Heart left ventricle (tissue), 13 donors: ENCODE results near the gene RITA1.

Experiments used
- POLR2A ChIP-seq, 2 donors: fragments of 450-650 bp; IDR thresholded peaks; one replicate each; pipeline ENCODE4 v1.6.1; 2017; ENCODE audit warnings: antibody characterized with exemption in 2 of 2, mild to moderate bottlenecking in 2 of 2, moderate library complexity in 2 of 2
- TF ChIP-seq, protein P1 (sequence below), 12 donors: fragments of 200-600 bp; sonication (generic) in 4 of 12; IDR thresholded peaks; one replicate each; pipeline versions ENCODE4 v1.5.0 to v1.8.0; 2018 to 2022; ENCODE audit warnings: antibody characterized with exemption in 12 of 12, mild to moderate bottlenecking in 5 of 12
- donor health status: ischemic (EF 13 %, LVEDD 7.1; RV severe dilation, severe dysfunction).
- donor health status: DM: no; HTN: yes; CAD: no.
- donor health status: DM: no; HTN: no; CAD: no.
- donor health status: ischemic (EF 25% LVEDD 6.9; RV normal size, moderate dysfunction).
- donor health status: ischemic (EF 25% LVEDD 5.7; RV mildly dilated, moderate dysfunction).
- donor health status: ischemic (EF 35%, LVEDD 5.7; RV mildly dilated, moderate dysfunction).
- donor health status: nonischemic (EF 11% LVEDD 7.7; RV severe dilation, severe dysfunction).
- donor health status: DM: yes; HTN: yes; CAD: no.
- donor health status: PGD.
- donor health status: ischemic (EF 29% LVEDD 5.4; RV normal size, mild dysfunction).
- donor health status: nonischemic (EF 23%, LVEDD 6.1; RV moderate dilation, normal function).

DNA sequence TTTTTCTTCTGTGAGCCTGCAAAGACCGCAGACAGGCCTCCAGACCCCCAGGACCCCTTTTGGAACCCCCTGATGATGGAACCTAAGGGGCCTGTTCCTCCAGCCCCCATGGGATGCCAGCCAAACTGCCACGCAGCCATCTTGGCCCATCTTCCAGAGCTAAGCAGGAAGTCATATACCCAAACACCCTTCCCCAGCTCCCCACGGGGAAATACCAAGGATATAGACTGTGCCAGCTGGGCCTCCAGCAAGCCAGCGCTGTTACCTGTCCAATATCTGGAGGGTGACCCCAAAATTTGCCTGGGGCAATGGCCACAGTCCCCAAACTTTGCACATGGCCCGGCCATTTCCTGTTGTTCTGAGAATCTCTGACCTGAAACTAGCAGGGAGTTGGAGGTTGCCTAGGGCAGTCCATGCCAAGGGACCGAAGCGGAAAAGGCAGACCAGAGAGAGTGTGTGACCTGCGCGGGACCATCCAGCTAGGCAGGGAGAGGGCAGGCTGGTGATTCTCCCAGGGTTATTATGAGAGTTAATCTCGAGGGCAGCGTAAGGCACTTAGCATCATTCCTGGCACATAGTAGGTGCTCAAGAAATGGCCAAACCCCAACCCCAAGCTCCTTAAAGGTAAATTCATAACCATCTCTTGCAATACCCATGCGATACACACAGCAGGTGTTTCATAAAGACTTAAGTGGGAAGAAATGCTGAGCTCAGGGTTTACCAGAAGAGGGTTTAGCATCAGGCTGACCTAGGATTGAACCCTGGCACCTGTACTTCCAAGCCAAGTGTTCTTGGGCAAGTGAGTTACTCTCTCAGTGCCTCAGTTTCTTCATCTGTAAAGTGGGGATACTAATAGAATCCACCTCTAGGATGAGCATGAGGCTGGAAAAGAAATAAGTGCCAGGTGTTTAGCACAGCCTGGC is 47.4 kb upstream of the RITA1 start:
- TF ChIP-seq, protein P1, sequence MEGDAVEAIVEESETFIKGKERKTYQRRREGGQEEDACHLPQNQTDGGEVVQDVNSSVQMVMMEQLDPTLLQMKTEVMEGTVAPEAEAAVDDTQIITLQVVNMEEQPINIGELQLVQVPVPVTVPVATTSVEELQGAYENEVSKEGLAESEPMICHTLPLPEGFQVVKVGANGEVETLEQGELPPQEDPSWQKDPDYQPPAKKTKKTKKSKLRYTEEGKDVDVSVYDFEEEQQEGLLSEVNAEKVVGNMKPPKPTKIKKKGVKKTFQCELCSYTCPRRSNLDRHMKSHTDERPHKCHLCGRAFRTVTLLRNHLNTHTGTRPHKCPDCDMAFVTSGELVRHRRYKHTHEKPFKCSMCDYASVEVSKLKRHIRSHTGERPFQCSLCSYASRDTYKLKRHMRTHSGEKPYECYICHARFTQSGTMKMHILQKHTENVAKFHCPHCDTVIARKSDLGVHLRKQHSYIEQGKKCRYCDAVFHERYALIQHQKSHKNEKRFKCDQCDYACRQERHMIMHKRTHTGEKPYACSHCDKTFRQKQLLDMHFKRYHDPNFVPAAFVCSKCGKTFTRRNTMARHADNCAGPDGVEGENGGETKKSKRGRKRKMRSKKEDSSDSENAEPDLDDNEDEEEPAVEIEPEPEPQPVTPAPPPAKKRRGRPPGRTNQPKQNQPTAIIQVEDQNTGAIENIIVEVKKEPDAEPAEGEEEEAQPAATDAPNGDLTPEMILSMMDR (IDR thresholded peaks at IDR 0.05): no peak
- TF ChIP-seq POLR2A (IDR thresholded peaks at IDR 0.05): no peak
